Left lung (tissue), 10 donors: ENCODE measurements around the gene F7. TPM values are rescaled to one million over a fixed set of nuclear protein-coding genes. Genes with fewer than 3 reads are reported as not detected.

Experiments used
- ATAC-seq: fragments of 200-7000 bp; cut with Tn5 transposase; one replicate; pipeline ENCODE4 v1.9.1; 2020; ENCODE audit warnings: moderate library complexity
- DNase-seq, 4 donors: peaks; one replicate each; pipeline ENCODE4 v3.0.0-alpha.2; 2013 to 2020
- H3K27ac ChIP-seq, 2 donors: fragments of 200-600 bp; sonication (generic) in 1 of 2; one replicate each; pipeline versions ENCODE4 v1.5.0 to v1.8.0; 2020 to 2021
- H3K27me3 ChIP-seq, 2 donors: fragments of 200-600 bp; sonication (generic) in 1 of 2; one replicate each; pipeline versions ENCODE4 v1.5.0 to v1.8.0; 2020 to 2021
- H3K36me3 ChIP-seq, 2 donors: fragments of 200-600 bp; sonication (generic) in 1 of 2; one replicate each; pipeline versions ENCODE4 v1.5.0 to v1.8.0; 2020 to 2021
- H3K4me1 ChIP-seq, 2 donors: fragments of 200-600 bp; one replicate each; pipeline ENCODE4 v1.8.0; 2021
- H3K4me3 ChIP-seq, 2 donors: fragments of 200-600 bp; sonication (generic) in 1 of 2; one replicate each; pipeline versions ENCODE4 v1.5.0 to v1.8.0; 2020 to 2021; ENCODE audit warnings: mild to moderate bottlenecking in 1 of 2
- H3K9me3 ChIP-seq, 2 donors: fragments of 200-600 bp; sonication (generic) in 1 of 2; one replicate each; pipeline versions ENCODE4 v1.5.0 to v1.8.0; 2020 to 2021
- intact Hi-C, 2 donors: fragments of 100-400 bp; cut with DNase I; formaldehyde crosslinking; loops; one replicate each; pipeline versions ENCODE4 v1.11.2 to v1.14.2; 2022
- polyA plus RNA-seq, 6 donors: library from polyadenylated mRNA; unstranded; fragments of 120-200 nt; gene quantifications; one replicate each; pipeline ENCODE4 v1.2.1, GENCODE V29; 2013; ENCODE audit not compliant: insufficient read length in 6 of 6
- total RNA-seq, 2 donors: library from RNA; stranded (reverse); fragmentation: NEBNext Ultra II Directional; extraction: Animal tissue kit (Norgen Biotek cat#: 25700); gene quantifications; one replicate each; pipeline ENCODE4 v1.2.1, GENCODE V29; 2021
- TF ChIP-seq, protein P1 (sequence below), 2 donors: fragments of 200-600 bp; sonication (generic) in 1 of 2; IDR thresholded peaks; one replicate each; pipeline versions ENCODE4 v1.5.0 to v1.8.0; 2021; ENCODE audit warnings: antibody characterized with exemption in 2 of 2
- donor health status: DM: no; HTN: yes; CAD: no.
- donor health status: DM: no; HTN: no; CAD: no.

Gene F7
- total and polyA plus RNA-seq, 8 donors, result 0.46 to 1.0 (median 0.89) TPM; not detected in 2

- no peak overlapping the region for H3K4me3 ChIP-seq
- DNase-seq (peak in 1 of 4 donors; percentile 80), ATAC-seq (no peak)
- TF ChIP-seq, protein P1, sequence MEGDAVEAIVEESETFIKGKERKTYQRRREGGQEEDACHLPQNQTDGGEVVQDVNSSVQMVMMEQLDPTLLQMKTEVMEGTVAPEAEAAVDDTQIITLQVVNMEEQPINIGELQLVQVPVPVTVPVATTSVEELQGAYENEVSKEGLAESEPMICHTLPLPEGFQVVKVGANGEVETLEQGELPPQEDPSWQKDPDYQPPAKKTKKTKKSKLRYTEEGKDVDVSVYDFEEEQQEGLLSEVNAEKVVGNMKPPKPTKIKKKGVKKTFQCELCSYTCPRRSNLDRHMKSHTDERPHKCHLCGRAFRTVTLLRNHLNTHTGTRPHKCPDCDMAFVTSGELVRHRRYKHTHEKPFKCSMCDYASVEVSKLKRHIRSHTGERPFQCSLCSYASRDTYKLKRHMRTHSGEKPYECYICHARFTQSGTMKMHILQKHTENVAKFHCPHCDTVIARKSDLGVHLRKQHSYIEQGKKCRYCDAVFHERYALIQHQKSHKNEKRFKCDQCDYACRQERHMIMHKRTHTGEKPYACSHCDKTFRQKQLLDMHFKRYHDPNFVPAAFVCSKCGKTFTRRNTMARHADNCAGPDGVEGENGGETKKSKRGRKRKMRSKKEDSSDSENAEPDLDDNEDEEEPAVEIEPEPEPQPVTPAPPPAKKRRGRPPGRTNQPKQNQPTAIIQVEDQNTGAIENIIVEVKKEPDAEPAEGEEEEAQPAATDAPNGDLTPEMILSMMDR (IDR thresholded peaks at IDR 0.05), result no peak
- H3K4me1 ChIP-seq, result no peaks in the 10 kb centered on the region
- peaks cover 0 to 4% of the 10 kb centered on the region in 2 donors for H3K27me3 ChIP-seq
- intact Hi-C loops, result no loop called here
- H3K9me3 ChIP-seq, result no peaks in the 10 kb centered on the region
- no peak overlapping the region for H3K27ac ChIP-seq
- peaks cover 0 to 49% of the 10 kb centered on the region in 2 donors for H3K36me3 ChIP-seq
Observed at GRCh38 chr13:113091891-113092775, 13.5 kb upstream of the F7 start.

GRCh38 chr13:113092776-113093579 is 12.6 kb upstream of the F7 start:
- no peak for ATAC-seq
- TF ChIP-seq, protein P1 (IDR thresholded peaks at IDR 0.05), result no peak
- intact Hi-C loops, result no loop called here

DNA sequence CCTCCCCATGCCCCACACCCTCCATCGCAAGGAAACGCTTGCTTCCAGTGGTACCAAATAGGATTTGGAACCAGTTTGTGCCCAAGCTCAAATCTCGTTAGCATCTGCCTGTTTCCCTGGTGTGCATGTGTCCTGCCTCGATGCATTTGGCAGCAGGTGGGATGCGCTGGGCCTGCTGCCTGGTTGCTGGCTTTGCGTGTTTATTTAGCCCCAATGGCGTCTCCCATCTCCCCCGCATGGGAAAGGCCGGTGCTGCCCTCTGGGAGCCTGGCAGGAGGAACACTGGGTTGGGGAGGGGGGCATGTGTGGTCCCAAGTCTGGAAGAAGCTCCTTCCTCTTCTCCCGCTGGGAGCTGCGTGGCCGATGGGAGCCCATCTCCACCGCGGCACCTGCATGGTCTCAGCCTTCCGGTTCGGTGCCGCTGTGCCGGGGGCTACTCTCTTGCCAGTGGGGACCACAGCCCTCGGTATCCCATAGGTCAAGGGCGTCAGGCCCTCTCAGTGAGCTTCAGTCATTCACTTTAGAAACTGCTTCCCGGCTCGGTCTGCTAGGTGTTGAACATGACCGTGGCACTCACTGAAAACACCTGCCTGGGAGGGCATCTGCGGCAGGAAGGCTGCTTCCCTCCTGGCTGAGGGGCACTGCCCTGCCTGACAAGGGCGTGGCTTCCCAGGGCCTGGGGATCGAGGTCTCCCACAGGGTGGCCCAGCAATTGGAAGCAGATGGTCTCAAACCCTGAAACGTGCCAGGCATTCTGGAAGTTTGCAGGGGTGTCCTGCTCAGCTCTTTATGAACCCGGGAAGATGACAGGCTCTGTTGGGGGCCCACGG is 11.8 kb upstream of the F7 start:
- H3K27me3 ChIP-seq, result peaks cover 0 to 4% of the 10 kb centered on the region in 2 donors
- H3K4me3 ChIP-seq, result no peak overlapping the region
- peak in 1 of 4 donors; percentile 50 for DNase-seq
- no peak for ATAC-seq
- no peaks in the 10 kb centered on the region for H3K4me1 ChIP-seq
- H3K9me3 ChIP-seq, result no peaks in the 10 kb centered on the region
- H3K27ac ChIP-seq, result no peak overlapping the region
- peaks cover 0 to 38% of the 10 kb centered on the region in 2 donors for H3K36me3 ChIP-seq
- TF ChIP-seq, protein P1 (IDR thresholded peaks at IDR 0.05), result no peak
- intact Hi-C loops, result no loop called here

More at GRCh38 chr13:113092776-113093579, 12.6 kb upstream of the F7 start:
- no peak overlapping the region for H3K27ac ChIP-seq
- H3K4me3 ChIP-seq, result no peak overlapping the region
- no peaks in the 10 kb centered on the region for H3K4me1 ChIP-seq
- peak in 1 of 4 donors; percentile 72 for DNase-seq
- no peaks in the 10 kb centered on the region for H3K9me3 ChIP-seq
- H3K36me3 ChIP-seq, result peaks cover 0 to 40% of the 10 kb centered on the region in 2 donors
- H3K27me3 ChIP-seq, result peaks cover 0 to 4% of the 10 kb centered on the region in 2 donors

DNA sequence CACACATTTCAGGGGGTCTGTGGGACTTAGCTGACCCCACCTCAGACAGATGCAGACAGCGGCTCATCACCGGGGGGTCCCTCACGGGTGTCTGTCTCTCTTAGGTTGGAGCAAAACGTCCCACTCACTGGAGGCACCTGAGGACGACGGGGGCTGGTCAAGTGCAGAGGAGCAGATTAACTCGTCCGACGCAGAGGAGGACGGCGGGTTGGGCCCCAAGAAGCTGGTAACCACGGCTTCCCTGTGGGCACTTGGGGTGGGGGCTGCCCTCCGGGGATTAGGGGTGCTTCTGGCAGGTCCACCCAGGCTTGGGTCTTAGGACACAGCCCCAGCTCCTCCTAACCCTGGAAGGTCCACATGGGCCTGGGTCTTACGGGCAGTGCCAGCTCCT is 11.2 kb upstream of the F7 start:
- H3K4me3 ChIP-seq, result no peak overlapping the region
- H3K9me3 ChIP-seq, result no peaks in the 10 kb centered on the region
- ATAC-seq (no peak), DNase-seq (peak in 1 of 4 donors; percentile 60)
- H3K27ac ChIP-seq, result no peak overlapping the region
- no peaks in the 10 kb centered on the region for H3K4me1 ChIP-seq
- peaks cover 0 to 4% of the 10 kb centered on the region in 2 donors for H3K27me3 ChIP-seq
- intact Hi-C loops, result no loop called here
- peaks cover 0 to 37% of the 10 kb centered on the region in 2 donors for H3K36me3 ChIP-seq
- TF ChIP-seq, protein P1 (IDR thresholded peaks at IDR 0.05), result no peak
